Left ventricle myocardium inferior (tissue), 1 donor: Measurements from ENCODE around the gene TAPBP. TPM values are rescaled to one million over a fixed set of nuclear protein-coding genes. Genes with fewer than 3 reads are reported as not detected.

ENCODE experiments used
- DNase-seq: peaks from one replicate; pipeline ENCODE4 v3.0.0-alpha.2; 2020
- H3K27ac ChIP-seq: fragments of 200-600 bp; replicated peaks from 2 replicates; pipeline ENCODE4 v1.8.0; 2021
- H3K27me3 ChIP-seq: fragments of 200-600 bp; 2 replicates; pipeline ENCODE4 v1.8.0; 2021; ENCODE audit warnings: low read depth
- H3K36me3 ChIP-seq: fragments of 200-600 bp; 2 replicates; pipeline ENCODE4 v1.8.0; 2021
- H3K4me1 ChIP-seq: fragments of 200-600 bp; 2 replicates; pipeline ENCODE4 v1.8.0; 2021
- H3K4me3 ChIP-seq: fragments of 200-600 bp; 2 replicates; pipeline ENCODE4 v1.8.0; 2021; ENCODE audit warnings: mild to moderate bottlenecking, moderate library complexity
- H3K9me3 ChIP-seq: fragments of 200-600 bp; replicated peaks from 2 replicates; pipeline ENCODE4 v1.8.0; 2021
- intact Hi-C: fragments of 100-400 bp; cut with micrococcal nuclease; formaldehyde crosslinking; loops from one replicate; pipeline ENCODE4 v1.11.0; 2022
- total RNA-seq: library from RNA; stranded (reverse); fragmentation: NEBNext Ultra II Directional; extraction: Animal tissue kit (Norgen Biotek cat#: 25700); gene quantifications from one replicate; pipeline ENCODE4 v1.2.1, GENCODE V29; 2021
- TF ChIP-seq, protein P1 (sequence below): fragments of 200-600 bp; IDR thresholded peaks from 2 replicates; pipeline ENCODE4 v1.8.0; 2021; ENCODE audit warnings: antibody characterized with exemption, mild to moderate bottlenecking, borderline replicate concordance
- donor health status: DM: no; HTN: yes; CAD: no; lungs with severe emphysema.

The TAPBP gene
- total RNA-seq, 1 donor from 2014 or later: 92.3 TPM

- peaks cover 37% of the 10 kb centered on the region for H3K36me3 ChIP-seq
- H3K4me1 ChIP-seq: peaks cover 67% of the 10 kb centered on the region
- no peak overlapping the region for H3K4me3 ChIP-seq
- TF ChIP-seq, protein P1, sequence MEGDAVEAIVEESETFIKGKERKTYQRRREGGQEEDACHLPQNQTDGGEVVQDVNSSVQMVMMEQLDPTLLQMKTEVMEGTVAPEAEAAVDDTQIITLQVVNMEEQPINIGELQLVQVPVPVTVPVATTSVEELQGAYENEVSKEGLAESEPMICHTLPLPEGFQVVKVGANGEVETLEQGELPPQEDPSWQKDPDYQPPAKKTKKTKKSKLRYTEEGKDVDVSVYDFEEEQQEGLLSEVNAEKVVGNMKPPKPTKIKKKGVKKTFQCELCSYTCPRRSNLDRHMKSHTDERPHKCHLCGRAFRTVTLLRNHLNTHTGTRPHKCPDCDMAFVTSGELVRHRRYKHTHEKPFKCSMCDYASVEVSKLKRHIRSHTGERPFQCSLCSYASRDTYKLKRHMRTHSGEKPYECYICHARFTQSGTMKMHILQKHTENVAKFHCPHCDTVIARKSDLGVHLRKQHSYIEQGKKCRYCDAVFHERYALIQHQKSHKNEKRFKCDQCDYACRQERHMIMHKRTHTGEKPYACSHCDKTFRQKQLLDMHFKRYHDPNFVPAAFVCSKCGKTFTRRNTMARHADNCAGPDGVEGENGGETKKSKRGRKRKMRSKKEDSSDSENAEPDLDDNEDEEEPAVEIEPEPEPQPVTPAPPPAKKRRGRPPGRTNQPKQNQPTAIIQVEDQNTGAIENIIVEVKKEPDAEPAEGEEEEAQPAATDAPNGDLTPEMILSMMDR: no peak
- H3K27ac ChIP-seq: no peak overlapping the region
- H3K27me3 ChIP-seq: no peaks in the 10 kb centered on the region
- intact Hi-C loops: no loop called here
- no peaks in the 10 kb centered on the region for H3K9me3 ChIP-seq
- DNase-seq: no peak
These were observed 12.0 kb downstream of the TAPBP start for GRCh38 chr6:33301877-33302276.

GRCh38 chr6:33299237-33299944 lies 14.5 kb downstream of the TAPBP start:
- Histone ChIP-seq H3K27me3 (no peaks in the 10 kb centered on the region), H3K4me3 (peak overlapping the region; percentile 79), H3K9me3 (no peaks in the 10 kb centered on the region), H3K4me1 (peaks cover 61% of the 10 kb centered on the region), H3K27ac (peak overlapping the region; percentile 99), H3K36me3 (peaks cover 48% of the 10 kb centered on the region)
- TF ChIP-seq, protein P1: peak; percentile 81
- intact Hi-C loops: no loop called here
- peak; percentile 93 for DNase-seq

- peaks cover 61% of the 10 kb centered on the region for H3K4me1 ChIP-seq
- no peaks in the 10 kb centered on the region for H3K9me3 ChIP-seq
- TF ChIP-seq, protein P1: no peak
- H3K4me3 ChIP-seq: peak within 1 kb of the TSS; percentile 79
- peaks cover 48% of the 10 kb centered on the region for H3K36me3 ChIP-seq
- intact Hi-C loops: no loop called here
- peak; percentile 91 for DNase-seq
- H3K27ac ChIP-seq: peak within 1 kb of the TSS; percentile 99
- no peaks in the 10 kb centered on the region for H3K27me3 ChIP-seq
These were observed 15.1 kb downstream of the TAPBP start, which contains the start of gene RGL2 for GRCh38 chr6:33298773-33299236. Gene RGL2, minus strand, starts transcription at chr6:33298942. Its CDS starts 332 bp downstream, at chr6:33298610.

GRCh38 chr6:33297956-33298772 lies 15.7 kb downstream of the TAPBP start:
- H3K27ac ChIP-seq: peak overlapping the region; percentile 99
- TF ChIP-seq, protein P1: no peak
- peaks cover 61% of the 10 kb centered on the region for H3K4me1 ChIP-seq
- peaks cover 48% of the 10 kb centered on the region for H3K36me3 ChIP-seq
- H3K4me3 ChIP-seq: peak overlapping the region; percentile 79
- no peak for DNase-seq
- no peaks in the 10 kb centered on the region for H3K27me3 ChIP-seq
- intact Hi-C loops: no loop called here
- H3K9me3 ChIP-seq: no peaks in the 10 kb centered on the region

DNA sequence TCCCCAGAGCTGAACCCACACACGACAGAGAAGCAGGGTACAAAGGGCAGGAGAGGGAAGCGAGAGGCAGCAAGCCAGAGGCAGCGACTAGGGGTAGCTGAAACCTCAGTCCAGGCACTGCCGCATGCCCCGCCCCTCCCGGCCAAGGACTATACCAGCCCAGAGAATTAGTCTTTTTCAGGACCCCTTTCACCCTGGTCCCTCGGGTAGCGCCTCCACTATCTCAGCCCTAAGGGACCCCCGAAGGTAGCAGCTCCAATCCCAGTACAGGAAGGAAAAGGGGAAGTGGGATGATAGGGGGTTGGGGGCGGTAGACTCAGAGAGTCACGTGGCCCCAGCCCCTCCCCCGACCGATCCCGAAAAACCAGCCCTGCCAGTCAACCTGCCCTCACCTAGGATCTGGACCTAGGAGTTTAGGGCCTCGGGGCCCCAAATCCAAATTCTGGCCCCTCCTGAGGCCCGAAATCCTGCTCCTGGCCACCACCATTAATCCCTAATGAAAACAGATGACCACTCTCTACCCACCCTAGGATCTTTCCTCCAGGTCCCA lies 16.4 kb downstream of the TAPBP start:
- no peaks in the 10 kb centered on the region for H3K9me3 ChIP-seq
- H3K4me3 ChIP-seq: peak overlapping the region; percentile 79
- no peaks in the 10 kb centered on the region for H3K27me3 ChIP-seq
- peak overlapping the region; percentile 99 for H3K27ac ChIP-seq
- DNase-seq: no peak
- H3K36me3 ChIP-seq: peaks cover 48% of the 10 kb centered on the region
- peaks cover 61% of the 10 kb centered on the region for H3K4me1 ChIP-seq
- intact Hi-C loops: no loop called here
- TF ChIP-seq, protein P1: no peak
